DND-41 (cell line): ENCODE data around the gene PIGH.

Source experiments
- ATAC-seq: fragments of 200-7000 bp; cut with Tn5 transposase; 3 replicates; pipeline ENCODE4 v1.9.1; 2021; ENCODE audit warnings: low read depth; ENCODE audit not compliant: insufficient read depth
- DNase-seq: peaks from one replicate; pipeline ENCODE4 v3.0.0-alpha.2; 2020
- H2AFZ ChIP-seq: 2 replicates; pipeline ENCODE4 v1.6.0; 2012; ENCODE audit warnings: low read depth, low read length
- H3K27ac ChIP-seq: 2 replicates; pipeline ENCODE4 v1.5.1; 2012; ENCODE audit warnings: low read length, inconsistent platforms
- H3K27me3 ChIP-seq: fragments of 200-600 bp; sonication (generic); 2 replicates; pipeline ENCODE4 v1.6.0; 2012; ENCODE audit warnings: low read length, mild to moderate bottlenecking, inconsistent platforms; ENCODE audit not compliant: insufficient read depth, poor library complexity
- H3K36me3 ChIP-seq: 2 replicates; pipeline ENCODE4 v1.5.1; 2012; ENCODE audit warnings: low read length, inconsistent platforms; ENCODE audit not compliant: insufficient read depth
- H3K4me1 ChIP-seq: 2 replicates; pipeline ENCODE4 v1.5.1; 2012; ENCODE audit warnings: mild to moderate bottlenecking, low read length; ENCODE audit not compliant: insufficient read depth
- H3K4me2 ChIP-seq: 2 replicates; pipeline ENCODE4 v1.6.0; 2012; ENCODE audit warnings: mild to moderate bottlenecking, moderate library complexity, low read length, inconsistent platforms; ENCODE audit not compliant: insufficient read depth
- H3K4me3 ChIP-seq, 2 experiments: fragments of 200-600 bp in 1 of 2; shearing (Covaris generic) in 1 of 2; 2 replicates each; pipeline ENCODE4 v1.5.1; 2012 to 2016; ENCODE audit warnings: inconsistent platforms in 2 of 2, low read length in 2 of 2, mild to moderate bottlenecking in 2 of 2, low read depth in 1 of 2, moderate library complexity in 1 of 2
- H3K79me2 ChIP-seq: 2 replicates; pipeline ENCODE4 v1.6.0; 2012; ENCODE audit warnings: low read length, inconsistent platforms; ENCODE audit not compliant: insufficient read depth
- H3K9ac ChIP-seq: 2 replicates; pipeline ENCODE4 v1.6.0; 2012; ENCODE audit warnings: low read depth, mild to moderate bottlenecking, inconsistent platforms, low read length, moderate library complexity
- H3K9me3 ChIP-seq: 2 replicates; pipeline ENCODE4 v1.5.1; 2012; ENCODE audit warnings: low read length, moderate library complexity, mild to moderate bottlenecking, inconsistent platforms; ENCODE audit not compliant: insufficient read depth, severe bottlenecking
- H4K20me1 ChIP-seq: 2 replicates; pipeline ENCODE4 v1.6.0; 2012; ENCODE audit warnings: low read length; ENCODE audit not compliant: insufficient read depth
- CTCF ChIP-seq: IDR thresholded peaks from 2 replicates; pipeline ENCODE4 v1.5.1; 2012; ENCODE audit warnings: borderline replicate concordance, low read length, moderate library complexity, mild to moderate bottlenecking; ENCODE audit not compliant: poor library complexity, severe bottlenecking; ENCODE audit errors: extremely low read depth
- EZH2 ChIP-seq: IDR thresholded peaks from 3 replicates; pipeline ENCODE4 v1.6.1; 2012; ENCODE audit warnings: borderline replicate concordance, low read depth, mild to moderate bottlenecking, moderate library complexity, low read length, inconsistent platforms; ENCODE audit not compliant: severe bottlenecking

Gene PIGH

GRCh38 chr14:67619446-67620216 is 19.6 kb upstream of the PIGH start, which contains the start of gene ARG2:
Gene ARG2 (plus strand): TSS chr14:67619920. CDS start chr14:67619978, 58 bp downstream.
- Histone ChIP-seq H2AFZ (peak within 1 kb of the TSS; percentile 99), H3K79me2 (no peaks in the 10 kb centered on the region), H3K4me3 (peak within 1 kb of the TSS; percentile 56 to 93), H3K4me1 (peaks cover 38% of the 10 kb centered on the region), H3K27me3 (no peaks in the 10 kb centered on the region), H3K27ac (no peak within 1 kb of the TSS), H3K9me3 (no peaks in the 10 kb centered on the region), H3K4me2 (peak within 1 kb of the TSS; percentile 100), H3K9ac (peak within 1 kb of the TSS; percentile 61), H4K20me1 (no peaks in the 10 kb centered on the region), H3K36me3 (no peaks in the 10 kb centered on the region)
- TF ChIP-seq CTCF, result peak; percentile 16
- no peak for TF ChIP-seq EZH2
- DNase-seq (peak; percentile 83), ATAC-seq (peak; percentile 80)

- no peak overlapping the region for H2AFZ ChIP-seq
- TF ChIP-seq EZH2 (no peak), CTCF (peak; percentile 78)
- no peaks in the 10 kb centered on the region for H3K79me2 ChIP-seq
- peaks cover 34% of the 10 kb centered on the region for H3K4me1 ChIP-seq
- H3K4me3 ChIP-seq, result no peak overlapping the region
- DNase-seq, result peak; percentile 16
- H3K27ac ChIP-seq, result no peak overlapping the region
- ATAC-seq, result peak; percentile 71
- no peaks in the 10 kb centered on the region for H4K20me1 ChIP-seq
- H3K27me3 ChIP-seq, result no peaks in the 10 kb centered on the region
- no peaks in the 10 kb centered on the region for H3K9me3 ChIP-seq
- H3K4me2 ChIP-seq, result no peak overlapping the region
- no peaks in the 10 kb centered on the region for H3K36me3 ChIP-seq
- H3K9ac ChIP-seq, result no peak overlapping the region
These were observed 18.6 kb upstream of the PIGH start for GRCh38 chr14:67618617-67619063.

GRCh38 chr14:67610491-67610890 is 10.4 kb upstream of the PIGH start:
- H3K36me3 ChIP-seq, result no peaks in the 10 kb centered on the region
- ATAC-seq (no peak), DNase-seq (no peak)
- no peaks in the 10 kb centered on the region for H3K79me2 ChIP-seq
- TF ChIP-seq EZH2 (no peak), CTCF (no peak)
- H4K20me1 ChIP-seq, result no peaks in the 10 kb centered on the region
- no peaks in the 10 kb centered on the region for H3K4me1 ChIP-seq
- no peak overlapping the region for H3K4me2 ChIP-seq
- H3K4me3 ChIP-seq, result no peak overlapping the region
- H3K9ac ChIP-seq, result no peak overlapping the region
- no peak overlapping the region for H3K27ac ChIP-seq
- H3K9me3 ChIP-seq, result no peaks in the 10 kb centered on the region
- H2AFZ ChIP-seq, result no peak overlapping the region
- no peaks in the 10 kb centered on the region for H3K27me3 ChIP-seq
